CD8-positive, alpha-beta memory T cell (primary cell): ENCODE measurements around the gene ETV6. TPM values are rescaled to one million over a fixed set of nuclear protein-coding genes. Genes with fewer than 3 reads are reported as not detected.

Experiments
- CTCF ChIA-PET: fragments of 350-600 bp; sonication (Branson Sonifier 250); formaldehyde crosslinking; loops from one replicate; lab custom pipeline; 2021; ENCODE audit warnings: antibody characterized with exemption; lab: Charles Lee
- POLR2A ChIA-PET: fragments of 350-600 bp; sonication (Branson Sonifier 250); formaldehyde crosslinking; loops from one replicate; lab custom pipeline; 2021; ENCODE audit warnings: antibody characterized with exemption; lab: Charles Lee
- DNase-seq, 5 donors: peaks; one replicate each; pipeline versions ENCODE4 v3.0.0 to v3.0.0-alpha.2; 2020 to 2022; ENCODE audit warnings: mixed read lengths in 1 of 5
- H3K27ac ChIP-seq: one replicate; pipeline ENCODE4 v1.7.0; 2013; ENCODE audit warnings: low read depth, mild to moderate bottlenecking, low read length, moderate library complexity
- H3K27me3 ChIP-seq: 2 replicates; pipeline ENCODE4 v1.7.0; 2013; ENCODE audit warnings: low read length, mild to moderate bottlenecking; ENCODE audit not compliant: insufficient read depth, poor library complexity, severe bottlenecking
- H3K36me3 ChIP-seq: 2 replicates; pipeline ENCODE4 v1.7.0; 2013; ENCODE audit warnings: mild to moderate bottlenecking, low read length, moderate library complexity; ENCODE audit not compliant: insufficient read depth
- H3K4me1 ChIP-seq: 2 replicates; pipeline ENCODE4 v1.7.0; 2013; ENCODE audit warnings: mild to moderate bottlenecking, low read length, moderate library complexity; ENCODE audit not compliant: insufficient read depth
- H3K4me3 ChIP-seq: 2 replicates; pipeline ENCODE4 v1.7.0; 2013; ENCODE audit warnings: mild to moderate bottlenecking, low read length
- H3K9me3 ChIP-seq: 2 replicates; pipeline ENCODE4 v1.7.0; 2013; ENCODE audit warnings: mild to moderate bottlenecking, low read length
- H3K27ac Mint-ChIP-seq, 8 donors: one replicate each; pipeline ENCODE4 v1.8.0; 2020 to 2021; ENCODE audit warnings: mixed read lengths in 8 of 8, mild to moderate bottlenecking in 6 of 8, inconsistent platforms in 3 of 8, moderate library complexity in 3 of 8
- H3K27me3 Mint-ChIP-seq, 2 donors: one replicate each; pipeline ENCODE4 v1.8.0; 2020 to 2021; ENCODE audit warnings: mixed read lengths in 2 of 2, mild to moderate bottlenecking in 1 of 2, moderate library complexity in 1 of 2
- H3K36me3 Mint-ChIP-seq, 3 donors: one replicate each; pipeline ENCODE4 v1.8.0; 2020 to 2021; ENCODE audit warnings: mixed read lengths in 3 of 3, inconsistent platforms in 1 of 3, mild to moderate bottlenecking in 1 of 3
- H3K4me1 Mint-ChIP-seq, 3 donors: one replicate each; pipeline ENCODE4 v1.8.0; 2020 to 2021; ENCODE audit warnings: mixed read lengths in 3 of 3, inconsistent platforms in 1 of 3, mild to moderate bottlenecking in 1 of 3
- H3K4me3 Mint-ChIP-seq, 7 donors: one replicate each; pipeline ENCODE4 v1.8.0; 2020 to 2021; ENCODE audit warnings: mixed read lengths in 7 of 7, mild to moderate bottlenecking in 6 of 7, moderate library complexity in 4 of 7, inconsistent platforms in 2 of 7
- H3K9me3 Mint-ChIP-seq, 5 donors: one replicate each; pipeline ENCODE4 v1.8.0; 2020 to 2022; ENCODE audit warnings: mixed read lengths in 5 of 5, mild to moderate bottlenecking in 3 of 5, moderate library complexity in 2 of 5, inconsistent platforms in 1 of 5
- polyA plus RNA-seq: library from polyadenylated mRNA; unstranded; fragments of 300-500 nt; fragmentation: Illumina TruSeq; gene quantifications from one replicate; pipeline ENCODE4 v1.2.3, GENCODE V29; 2021
- total RNA-seq, 2 experiments: library from RNA; stranded (reverse); gene quantifications; one replicate each; pipeline ENCODE4 v1.2.3, GENCODE V29; 2021

Gene ETV6
- total RNA-seq (10 to 100 TPM; 49.3 to 51.5 TPM), polyA plus RNA-seq (6.0 TPM)

DNA sequence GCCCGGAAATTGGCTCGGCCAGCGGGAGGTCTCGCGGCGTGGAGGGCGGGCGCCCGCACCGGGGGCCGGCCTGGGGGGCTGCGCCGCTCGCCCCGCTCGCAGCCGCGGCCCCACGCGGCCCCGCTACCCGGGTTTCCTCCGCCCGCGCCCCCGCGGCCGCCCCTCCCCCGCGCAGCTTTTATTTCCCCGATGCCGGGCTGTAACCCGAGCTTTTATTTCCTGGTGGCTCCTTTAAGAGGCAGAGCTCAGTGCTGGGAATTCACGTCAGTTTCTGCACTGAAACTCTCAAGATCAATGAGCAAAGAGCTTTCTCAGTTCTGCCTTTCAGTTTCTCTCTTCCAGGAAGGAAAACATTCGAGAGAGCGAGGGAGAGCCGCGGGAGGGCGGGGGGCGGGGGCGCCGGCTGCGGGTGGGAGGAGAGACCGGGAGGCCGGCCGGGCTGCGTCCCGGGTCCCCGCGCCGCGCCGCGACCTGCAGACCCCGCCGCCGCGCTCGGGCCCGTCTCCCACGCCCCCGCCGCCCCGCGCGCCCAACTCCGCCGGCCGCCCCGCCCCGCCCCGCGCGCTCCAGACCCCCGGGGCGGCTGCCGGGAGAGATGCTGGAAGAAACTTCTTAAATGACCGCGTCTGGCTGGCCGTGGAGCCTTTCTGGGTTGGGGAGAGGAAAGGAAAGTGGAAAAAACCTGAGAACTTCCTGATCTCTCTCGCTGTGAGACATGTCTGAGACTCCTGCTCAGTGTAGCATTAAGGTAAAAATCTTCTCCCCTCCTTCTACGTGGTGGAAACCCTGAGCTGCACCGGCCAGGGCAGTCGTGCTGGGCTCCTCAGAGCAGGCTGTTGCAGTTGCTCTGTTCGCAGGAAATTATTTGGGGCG, at the start of gene ETV6:
TSS of gene ETV6 (plus strand) at position 262 of the 873 bp plus-strand sequence. CDS start at position 716, 454 bp downstream.
- peak within 1 kb of the TSS; percentile 93 to 99 (median 97) for H3K27ac Mint-ChIP-seq
- Histone ChIP-seq H3K9me3 (no peaks in the 10 kb centered on the region), H3K27me3 (no peaks in the 10 kb centered on the region), H3K36me3 (no peaks in the 10 kb centered on the region), H3K4me1 (peaks cover 24% of the 10 kb centered on the region), H3K27ac (peak within 1 kb of the TSS; percentile 79), H3K4me3 (peak within 1 kb of the TSS; percentile 97)
- peaks cover 33 to 44% (median 37%) of the 10 kb centered on the region in 3 donors for H3K4me1 Mint-ChIP-seq
- H3K36me3 Mint-ChIP-seq = peaks cover 0 to 17% (median 0%) of the 10 kb centered on the region in 3 donors
- POLR2A ChIA-PET = interaction anchor here (0.6 to 1.9 kb wide), 5 partner anchors 21 to 383 kb away, joined by 3 to 7 read pairs (median 3); no protein-coding TSS in a partner anchor
- no peaks in the 10 kb centered on the region for H3K9me3 Mint-ChIP-seq
- H3K4me3 Mint-ChIP-seq = peak within 1 kb of the TSS; percentile 91 to 99 (median 97)
- peak; percentile 30 to 75 (median 69) for DNase-seq
- CTCF ChIA-PET = interaction anchor here (0.5 to 1.3 kb wide), 4 partner anchors 104 to 384 kb away, joined by 3 to 6 read pairs (median 4); no protein-coding TSS in a partner anchor
- no peaks in the 10 kb centered on the region for H3K27me3 Mint-ChIP-seq

- DNase-seq = no peak
Observed at GRCh38 chr12:11600199-11600598, 49.3 kb upstream of the ETV6 start.

GRCh38 chr12:11601647-11602046, 47.8 kb upstream of the ETV6 start:
- H3K27me3 Mint-ChIP-seq = no peaks in the 10 kb centered on the region
- no peaks in the 10 kb centered on the region for H3K36me3 Mint-ChIP-seq
- H3K36me3 ChIP-seq = no peaks in the 10 kb centered on the region
- H3K27ac Mint-ChIP-seq = no peak overlapping the region
- POLR2A ChIA-PET = no interaction called here
- no peak for DNase-seq
- H3K27ac ChIP-seq = no peak overlapping the region
- H3K4me3 Mint-ChIP-seq = no peak overlapping the region
- no peaks in the 10 kb centered on the region for H3K4me1 Mint-ChIP-seq
- no peaks in the 10 kb centered on the region for H3K9me3 Mint-ChIP-seq
- H3K4me3 ChIP-seq = no peak overlapping the region
- no peaks in the 10 kb centered on the region for H3K4me1 ChIP-seq
- CTCF ChIA-PET = no interaction called here
- H3K9me3 ChIP-seq = no peaks in the 10 kb centered on the region
- H3K27me3 ChIP-seq = no peaks in the 10 kb centered on the region

More at GRCh38 chr12:11600199-11600598, 49.3 kb upstream of the ETV6 start:
- no peaks in the 10 kb centered on the region for H3K4me1 ChIP-seq
- ChIA-PET POLR2A (no interaction called here), CTCF (interaction anchor here (1.1 kb wide), 1 partner anchor 434 kb away, joined by 3 read pairs; no protein-coding TSS in a partner anchor)
- no peaks in the 10 kb centered on the region for H3K9me3 ChIP-seq
- H3K4me3 ChIP-seq = no peak overlapping the region
- H3K36me3 ChIP-seq = no peaks in the 10 kb centered on the region
- H3K27ac Mint-ChIP-seq = no peak overlapping the region
- no peaks in the 10 kb centered on the region for H3K4me1 Mint-ChIP-seq
- H3K27me3 Mint-ChIP-seq = peaks cover 0 to 1% of the 10 kb centered on the region in 2 donors
- H3K36me3 Mint-ChIP-seq = no peaks in the 10 kb centered on the region
- no peaks in the 10 kb centered on the region for H3K9me3 Mint-ChIP-seq
- no peak overlapping the region for H3K27ac ChIP-seq
- H3K4me3 Mint-ChIP-seq = no peak overlapping the region
- no peaks in the 10 kb centered on the region for H3K27me3 ChIP-seq

DNA sequence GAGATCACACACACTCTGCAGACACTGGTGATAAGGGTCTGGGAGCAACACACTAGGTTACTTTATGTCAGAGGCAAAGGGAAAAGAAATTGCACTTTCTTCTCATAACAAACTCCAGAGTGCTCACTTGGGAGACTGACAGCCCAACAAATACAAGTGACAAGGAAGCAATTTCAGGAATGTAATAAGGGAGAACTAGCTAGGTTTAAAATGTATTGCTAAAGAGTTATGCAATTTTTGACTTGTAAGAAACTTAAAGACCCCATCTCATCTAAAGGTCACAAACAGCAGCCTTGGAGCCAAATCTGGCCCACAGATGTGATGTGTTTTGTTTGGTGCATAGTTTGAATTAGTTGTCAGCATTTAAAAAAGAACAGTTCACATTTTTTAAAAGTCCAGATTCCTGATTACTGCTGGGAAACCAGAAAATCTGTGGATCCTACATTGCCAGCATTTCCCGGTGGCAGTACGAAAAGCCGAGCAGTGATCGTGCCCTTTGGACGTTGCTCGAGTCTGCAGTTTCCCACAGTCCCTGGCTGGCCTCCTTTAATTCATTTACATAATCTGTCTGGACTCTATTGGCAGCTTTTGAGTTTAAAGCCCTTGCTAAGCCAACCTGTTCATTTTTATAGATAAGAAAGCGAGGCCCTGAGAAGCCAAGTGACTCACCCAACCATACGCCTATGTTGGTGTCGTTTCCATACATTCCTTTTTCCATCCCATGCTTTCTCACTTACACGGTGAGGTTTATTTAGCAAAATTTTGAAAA, 42.0 kb upstream of the ETV6 start:
- no peaks in the 10 kb centered on the region for H3K27me3 ChIP-seq
- H3K4me1 ChIP-seq = no peaks in the 10 kb centered on the region
- no peak overlapping the region for H3K4me3 Mint-ChIP-seq
- H3K36me3 Mint-ChIP-seq = no peaks in the 10 kb centered on the region
- H3K4me1 Mint-ChIP-seq = no peaks in the 10 kb centered on the region
- H3K9me3 ChIP-seq = no peaks in the 10 kb centered on the region
- H3K36me3 ChIP-seq = no peaks in the 10 kb centered on the region
- peaks cover 0 to 2% of the 10 kb centered on the region in 2 donors for H3K27me3 Mint-ChIP-seq
- H3K27ac ChIP-seq = no peak overlapping the region
- POLR2A ChIA-PET = interaction anchor here (0.6 kb wide), 1 partner anchor 431 kb away, joined by 3 read pairs; no protein-coding TSS in a partner anchor
- H3K27ac Mint-ChIP-seq = no peak overlapping the region
- no peak overlapping the region for H3K4me3 ChIP-seq
- CTCF ChIA-PET = interaction anchor here (1.2 kb wide), 1 partner anchor 26 kb away, joined by 3 read pairs; no protein-coding TSS in a partner anchor
- no peak for DNase-seq
- H3K9me3 Mint-ChIP-seq = no peaks in the 10 kb centered on the region

DNA sequence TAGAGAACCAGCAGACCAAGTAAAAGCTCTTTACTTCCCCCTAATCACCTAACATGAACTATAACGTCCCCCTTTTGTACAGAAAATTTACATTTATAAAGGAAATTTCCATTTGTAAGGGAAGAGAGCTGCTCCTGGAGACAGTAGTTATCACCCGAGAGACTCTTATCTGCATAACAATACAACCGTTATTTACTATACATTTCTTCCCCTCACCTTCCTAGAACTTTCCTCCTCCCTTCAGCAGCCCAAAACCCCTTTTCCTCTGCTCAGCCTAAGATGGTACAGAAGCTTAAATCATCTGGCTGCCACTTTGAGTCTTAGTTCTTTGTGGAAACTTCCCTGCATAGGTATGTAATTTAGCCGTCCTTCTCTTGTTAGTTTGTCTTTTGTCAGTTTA, 40.4 kb upstream of the ETV6 start:
- Mint-ChIP-seq H3K36me3 (no peaks in the 10 kb centered on the region), H3K27me3 (peaks cover 0 to 2% of the 10 kb centered on the region in 2 donors), H3K9me3 (no peaks in the 10 kb centered on the region), H3K4me1 (no peaks in the 10 kb centered on the region), H3K4me3 (no peak overlapping the region), H3K27ac (no peak overlapping the region)
- no peaks in the 10 kb centered on the region for H3K27me3 ChIP-seq
- ChIA-PET CTCF (interaction anchor here (1.1 kb wide), 1 partner anchor 64 kb away, joined by 3 read pairs; no protein-coding TSS in a partner anchor), POLR2A (no interaction called here)
- H3K4me1 ChIP-seq = no peaks in the 10 kb centered on the region
- no peak overlapping the region for H3K4me3 ChIP-seq
- no peaks in the 10 kb centered on the region for H3K9me3 ChIP-seq
- no peak for DNase-seq
- no peaks in the 10 kb centered on the region for H3K36me3 ChIP-seq
- no peak overlapping the region for H3K27ac ChIP-seq

GRCh38 chr12:11615481-11615880, 34.0 kb upstream of the ETV6 start:
- no peak overlapping the region for H3K4me3 ChIP-seq
- ChIA-PET POLR2A (no interaction called here), CTCF (interaction anchor here (0.8 kb wide), 1 partner anchor 10 kb away, joined by 3 read pairs; no protein-coding TSS in a partner anchor)
- H3K27me3 ChIP-seq = no peaks in the 10 kb centered on the region
- no peak overlapping the region for H3K27ac ChIP-seq
- Mint-ChIP-seq H3K4me1 (no peaks in the 10 kb centered on the region), H3K27ac (peak overlapping the region in 1 of 8 donors; percentile 34), H3K4me3 (no peak overlapping the region), H3K9me3 (no peaks in the 10 kb centered on the region), H3K27me3 (peaks cover 0 to 3% of the 10 kb centered on the region in 2 donors), H3K36me3 (no peaks in the 10 kb centered on the region)
- H3K36me3 ChIP-seq = no peaks in the 10 kb centered on the region
- DNase-seq = no peak
- H3K9me3 ChIP-seq = no peaks in the 10 kb centered on the region
- H3K4me1 ChIP-seq = no peaks in the 10 kb centered on the region

GRCh38 chr12:11618046-11618445, 31.4 kb upstream of the ETV6 start:
- Histone ChIP-seq H3K27me3 (no peaks in the 10 kb centered on the region), H3K4me1 (no peaks in the 10 kb centered on the region), H3K9me3 (no peaks in the 10 kb centered on the region), H3K4me3 (no peak overlapping the region), H3K36me3 (no peaks in the 10 kb centered on the region), H3K27ac (no peak overlapping the region)
- Mint-ChIP-seq H3K36me3 (no peaks in the 10 kb centered on the region), H3K27ac (no peak overlapping the region), H3K27me3 (peaks cover 0 to 3% of the 10 kb centered on the region in 2 donors), H3K4me1 (no peaks in the 10 kb centered on the region), H3K9me3 (no peaks in the 10 kb centered on the region), H3K4me3 (no peak overlapping the region)
- DNase-seq = no peak
- ChIA-PET POLR2A (no interaction called here), CTCF (interaction anchor here (0.6 to 1.4 kb wide), 2 partner anchors 12 to 415 kb away, joined by 4 to 6 read pairs; no protein-coding TSS in a partner anchor)
